Astrocyte (in vitro differentiated cells and primary cell): ENCODE results near the gene POLG2.

Source experiments
- EZH2 ChIP-seq: IDR thresholded peaks from 2 replicates; pipeline ENCODE4 v1.6.1; 2012; ENCODE audit warnings: mild to moderate bottlenecking, low read length, inconsistent platforms; ENCODE audit not compliant: insufficient read depth
- TF ChIP-seq, protein P1 (sequence below): IDR thresholded peaks from 2 replicates; pipeline ENCODE4 v1.5.1; 2011; ENCODE audit warnings: low read depth, mild to moderate bottlenecking, inconsistent platforms, low read length, moderate library complexity; ENCODE audit not compliant: insufficient read depth

DNA sequence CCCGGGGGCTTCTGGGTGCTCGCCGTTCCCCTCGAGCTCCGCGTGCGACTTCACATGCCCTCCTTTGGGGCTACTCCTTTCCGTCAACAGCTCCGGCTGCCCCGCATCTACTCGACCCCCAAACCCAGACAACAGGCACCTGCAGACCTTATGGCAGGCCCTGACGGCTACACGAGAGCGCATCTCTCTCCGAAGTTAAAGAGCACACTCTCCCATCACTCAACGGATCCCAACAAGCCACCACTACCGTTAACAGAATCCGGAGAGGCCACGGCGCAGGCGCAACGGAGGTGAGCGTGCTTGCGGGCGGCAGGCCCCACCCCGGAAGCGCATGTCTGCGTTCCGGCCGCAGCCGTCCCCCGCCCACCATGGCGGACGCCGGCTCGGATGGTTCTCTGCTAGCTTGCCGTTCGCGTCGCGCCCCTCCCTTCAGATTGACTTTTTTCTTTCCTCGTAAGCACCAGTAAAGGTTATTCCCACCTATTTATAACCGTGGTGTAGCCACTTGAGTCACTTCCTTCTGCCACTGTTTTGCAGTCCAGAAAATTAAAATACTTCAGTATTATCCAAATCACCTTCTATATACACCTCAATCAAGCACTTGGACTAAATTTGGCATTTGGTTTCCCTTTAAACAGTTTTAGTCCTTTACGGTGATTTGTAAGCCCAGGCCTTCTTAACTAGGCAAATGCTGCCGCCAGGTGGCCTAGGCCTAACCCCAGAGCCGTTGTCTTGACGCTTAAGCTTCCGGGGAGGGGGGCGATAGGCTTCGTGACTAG lies at the start of gene POLG2:
- TF ChIP-seq, protein P1, sequence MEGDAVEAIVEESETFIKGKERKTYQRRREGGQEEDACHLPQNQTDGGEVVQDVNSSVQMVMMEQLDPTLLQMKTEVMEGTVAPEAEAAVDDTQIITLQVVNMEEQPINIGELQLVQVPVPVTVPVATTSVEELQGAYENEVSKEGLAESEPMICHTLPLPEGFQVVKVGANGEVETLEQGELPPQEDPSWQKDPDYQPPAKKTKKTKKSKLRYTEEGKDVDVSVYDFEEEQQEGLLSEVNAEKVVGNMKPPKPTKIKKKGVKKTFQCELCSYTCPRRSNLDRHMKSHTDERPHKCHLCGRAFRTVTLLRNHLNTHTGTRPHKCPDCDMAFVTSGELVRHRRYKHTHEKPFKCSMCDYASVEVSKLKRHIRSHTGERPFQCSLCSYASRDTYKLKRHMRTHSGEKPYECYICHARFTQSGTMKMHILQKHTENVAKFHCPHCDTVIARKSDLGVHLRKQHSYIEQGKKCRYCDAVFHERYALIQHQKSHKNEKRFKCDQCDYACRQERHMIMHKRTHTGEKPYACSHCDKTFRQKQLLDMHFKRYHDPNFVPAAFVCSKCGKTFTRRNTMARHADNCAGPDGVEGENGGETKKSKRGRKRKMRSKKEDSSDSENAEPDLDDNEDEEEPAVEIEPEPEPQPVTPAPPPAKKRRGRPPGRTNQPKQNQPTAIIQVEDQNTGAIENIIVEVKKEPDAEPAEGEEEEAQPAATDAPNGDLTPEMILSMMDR = peak; percentile 47
- TF ChIP-seq EZH2 = no peak
